Heart left ventricle (tissue), 16 donors: Measurements from ENCODE around the gene ANKRD11. TPM values are rescaled to one million over a fixed set of nuclear protein-coding genes. Genes with fewer than 3 reads are reported as not detected.
"Not testable (repeated sequence)": the region's sequence is repeated elsewhere in the genome, so short reads cannot be mapped to it uniquely, and the experiment has no call there.

ENCODE experiments used
- ATAC-seq, 4 donors: fragments of 200-7000 bp; cut with Tn5 transposase; one replicate each; pipeline ENCODE4 v1.9.1; 2020 to 2022; ENCODE audit warnings: moderate library complexity in 4 of 4, mild to moderate bottlenecking in 3 of 4, moderate number of reproducible peaks in 1 of 4
- DNase-seq, 5 donors: peaks; one replicate each; pipeline ENCODE4 v3.0.0-alpha.2; 2020
- H3K27ac ChIP-seq, 12 donors: fragments of 200-600 bp; sonication (generic) in 4 of 12; one replicate each; pipeline versions ENCODE4 v1.5.0 to v1.8.0; 2016 to 2022; ENCODE audit warnings: mild to moderate bottlenecking in 2 of 12
- H3K27me3 ChIP-seq, 9 donors: fragments of 200-600 bp; sonication (generic) in 2 of 9; one replicate each; pipeline versions ENCODE4 v1.5.1 to v1.8.0; 2016 to 2022; ENCODE audit warnings: mild to moderate bottlenecking in 3 of 9
- H3K36me3 ChIP-seq, 9 donors: fragments of 200-600 bp; sonication (generic) in 2 of 9; one replicate each; pipeline versions ENCODE4 v1.5.0 to v1.8.0; 2018 to 2022; ENCODE audit warnings: mild to moderate bottlenecking in 2 of 9
- H3K4me1 ChIP-seq, 12 donors: fragments of 200-600 bp; sonication (generic) in 4 of 12; one replicate each; pipeline versions ENCODE4 v1.5.0 to v1.8.0; 2016 to 2022; ENCODE audit warnings: mild to moderate bottlenecking in 3 of 12
- H3K4me3 ChIP-seq, 12 donors: fragments of 200-600 bp; sonication (generic) in 4 of 12; one replicate each; pipeline versions ENCODE4 v1.5.0 to v1.8.0; 2017 to 2022; ENCODE audit warnings: mild to moderate bottlenecking in 9 of 12, moderate library complexity in 4 of 12
- H3K9me3 ChIP-seq, 12 donors: fragments of 200-600 bp; sonication (generic) in 4 of 12; one replicate each; pipeline versions ENCODE4 v1.5.0 to v1.8.0; 2016 to 2022; ENCODE audit warnings: mild to moderate bottlenecking in 1 of 12
- CTCF ChIP-seq, 12 donors: fragments of 200-600 bp; sonication (generic) in 4 of 12; IDR thresholded peaks; one replicate each; pipeline versions ENCODE4 v1.5.0 to v1.8.0; 2018 to 2022; ENCODE audit warnings: antibody characterized with exemption in 12 of 12, mild to moderate bottlenecking in 5 of 12
- POLR2A ChIP-seq, 2 donors: fragments of 450-650 bp; IDR thresholded peaks; one replicate each; pipeline ENCODE4 v1.6.1; 2017; ENCODE audit warnings: antibody characterized with exemption in 2 of 2, mild to moderate bottlenecking in 2 of 2, moderate library complexity in 2 of 2
- WGBS, 4 donors: extraction: QIAGEN DNeasy Blood & Tissue Kit in 2 of 4; methylation state at CpG; one replicate each; pipeline versions ENCODE4 v1.1.5 to v1.1.7; 2013 to 2018; 5-methylcytosine and 5-hydroxymethylcytosine counted together
- intact Hi-C, 10 donors: fragments of 100-400 bp; cut with DNase I; formaldehyde crosslinking; loops; one replicate each; pipeline versions ENCODE4 v1.11.1 to v1.14.2; 2022
- polyA plus RNA-seq, 2 donors: library from polyadenylated mRNA; stranded (reverse); fragments of 200-250 nt; gene quantifications; one replicate each; pipeline ENCODE4 v1.2.3, GENCODE V29; 2013
- total RNA-seq, 9 donors: library from RNA; depleted of rRNA in 2 of 9; stranded (reverse); fragments of >200 nt in 2 of 9; fragmentation: NEBNext Ultra II Directional in 3 of 9; extraction: Animal tissue kit (Norgen Biotek cat#: 25700) in 3 of 9; gene quantifications; one replicate each; pipeline versions ENCODE4 v1.1.0 to v1.2.4, GENCODE V29; 2016 to 2023
- donor health status: ischemic (EF 13 %, LVEDD 7.1; RV severe dilation, severe dysfunction).
- donor health status: healthy with polysubstance abuse.
- donor health status: DM: no; HTN: yes; CAD: no.
- donor health status: DM: no; HTN: no; CAD: no.
- donor health status: ischemic (EF 25% LVEDD 6.9; RV normal size, moderate dysfunction).
- donor health status: ischemic (EF 25% LVEDD 5.7; RV mildly dilated, moderate dysfunction).
- donor health status: healthy.
- donor health status: DM: yes; HTN: yes; CAD: no.
- donor health status: ischemic (EF 35%, LVEDD 5.7; RV mildly dilated, moderate dysfunction).
- donor health status: nonischemic (EF 11% LVEDD 7.7; RV severe dilation, severe dysfunction).
- donor health status: DM: yes; HTN: yes; CAD: no.
- donor health status: PGD.
- donor health status: ischemic (EF 29% LVEDD 5.4; RV normal size, mild dysfunction).
- donor health status: nonischemic (EF 23%, LVEDD 6.1; RV moderate dilation, normal function).

Gene ANKRD11
- total and polyA plus RNA-seq, 11 donors = 53.6 to 123 (median 67.7) TPM

GRCh38 chr16:89268987-89269735 is 221.2 kb downstream of the ANKRD11 start:
- Histone ChIP-seq H3K27ac (no peak overlapping the region), H3K9me3 (no peaks in the 10 kb centered on the region), H3K36me3 (peaks cover 3 to 81% (median 67%) of the 10 kb centered on the region in 9 donors), H3K4me1 (no peaks in the 10 kb centered on the region), H3K4me3 (no peak overlapping the region), H3K27me3 (no peaks in the 10 kb centered on the region)
- ATAC-seq (no peak), DNase-seq (no peak)
- intact Hi-C loops = no loop called here
- 87 to 92% (median 88%) methylated on average over 14 of the region's 14 CpGs for WGBS, 4 donors
- TF ChIP-seq POLR2A (IDR thresholded peaks at IDR 0.05) (no peak), CTCF (IDR thresholded peaks at IDR 0.05) (no peak)

DNA sequence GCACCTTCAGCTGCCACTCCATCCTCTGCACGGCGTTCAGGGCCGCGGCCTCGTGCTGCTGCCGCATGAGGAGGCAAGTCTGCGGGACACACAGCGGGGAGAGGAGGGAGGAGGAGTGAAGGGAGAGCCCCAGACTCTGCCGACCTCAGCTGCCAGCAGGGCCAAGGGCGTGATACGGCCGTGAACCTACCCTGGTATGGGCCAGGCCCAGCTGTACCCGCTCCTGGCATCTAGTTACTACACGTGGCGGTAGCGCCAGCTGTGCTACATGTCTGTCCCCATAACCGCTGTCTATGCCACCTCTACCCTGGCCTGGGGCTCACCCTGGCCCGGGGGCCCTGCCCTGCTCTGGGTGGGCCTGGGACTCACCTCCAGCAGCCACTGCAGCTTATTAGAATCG is 221.8 kb downstream of the ANKRD11 start:
- H3K4me3 ChIP-seq = no peak overlapping the region
- WGBS, 4 donors = 89 to 96% (median 94%) methylated on average over 9 to 19 of the region's 19 CpGs
- no peak overlapping the region for H3K27ac ChIP-seq
- DNase-seq = no peak
- peak in 1 of 4 donors; percentile 7 for ATAC-seq
- no peak for TF ChIP-seq POLR2A (IDR thresholded peaks at IDR 0.05)
- TF ChIP-seq CTCF (IDR thresholded peaks at IDR 0.05) = no peak
- no peaks in the 10 kb centered on the region for H3K4me1 ChIP-seq
- no peaks in the 10 kb centered on the region for H3K27me3 ChIP-seq
- peaks cover 3 to 76% (median 61%) of the 10 kb centered on the region in 9 donors for H3K36me3 ChIP-seq
- intact Hi-C loops = no loop called here
- H3K9me3 ChIP-seq = no peaks in the 10 kb centered on the region

GRCh38 chr16:89267746-89268145 is 222.6 kb downstream of the ANKRD11 start:
- ATAC-seq, H3K27ac ChIP-seq, H3K4me1 ChIP-seq, DNase-seq, H3K9me3 ChIP-seq, intact Hi-C loops, H3K27me3 ChIP-seq, H3K4me3 ChIP-seq: not testable (repeated sequence)
- peaks cover 3 to 67% (median 52%) of the 10 kb centered on the region in 9 donors for H3K36me3 ChIP-seq
- 95 to 96% (median 95%) methylated on average over 10 to 14 of the region's 15 CpGs for WGBS, 4 donors

- peaks cover 3 to 56% (median 46%) of the 10 kb centered on the region in 9 donors for H3K36me3 ChIP-seq
Observed at GRCh38 chr16:89266521-89267134, 223.7 kb downstream of the ANKRD11 start.

More at GRCh38 chr16:89266521-89267134, 223.7 kb downstream of the ANKRD11 start:
- WGBS, 4 donors = 90 to 96% (median 94%) methylated on average over 9 to 17 of the region's 17 CpGs
- peaks cover 0 to 10% (median 0%) of the 10 kb centered on the region in 12 donors for H3K9me3 ChIP-seq
- TF ChIP-seq POLR2A (IDR thresholded peaks at IDR 0.05) (no peak), CTCF (IDR thresholded peaks at IDR 0.05) (no peak)
- ATAC-seq = no peak
- H3K4me1 ChIP-seq = no peaks in the 10 kb centered on the region
- peak in 1 of 5 donors; percentile 13 for DNase-seq
- intact Hi-C loops = no loop called here
- H3K27me3 ChIP-seq = no peaks in the 10 kb centered on the region
- H3K27ac ChIP-seq = no peak overlapping the region
- no peak overlapping the region for H3K4me3 ChIP-seq
